Ectodermal cell (in vitro differentiated cells): ENCODE data around the gene GLIPR1.

Experiments used
- H3K27ac ChIP-seq: 2 replicates; pipeline ENCODE4 v1.7.0; 2013; ENCODE audit warnings: mild to moderate bottlenecking, low read depth, low read length; ENCODE audit not compliant: insufficient read depth, poor library complexity, severe bottlenecking
- H3K27me3 ChIP-seq: 2 replicates; pipeline ENCODE4 v1.7.0; 2013; ENCODE audit warnings: mild to moderate bottlenecking, low read length; ENCODE audit not compliant: insufficient read depth, control insufficient read depth, poor library complexity, severe bottlenecking
- H3K36me3 ChIP-seq: one replicate; pipeline ENCODE4 v1.7.0; 2013; ENCODE audit warnings: low read length; ENCODE audit not compliant: control insufficient read depth, insufficient read depth
- H3K4me1 ChIP-seq: one replicate; pipeline ENCODE4 v1.7.0; 2013; ENCODE audit warnings: low read length; ENCODE audit not compliant: control insufficient read depth, insufficient read depth
- H3K4me3 ChIP-seq: 2 replicates; pipeline ENCODE4 v1.7.0; 2013; ENCODE audit warnings: low read depth, low read length, control low read depth; ENCODE audit not compliant: insufficient read depth
- H3K9me3 ChIP-seq: 2 replicates; pipeline ENCODE4 v1.7.0; 2013; ENCODE audit warnings: mild to moderate bottlenecking, low read length, moderate library complexity; ENCODE audit not compliant: control insufficient read depth
- WGBS, 2 experiments: methylation state at CpG; one replicate each; pipeline ENCODE4 v1.1.7; 2013; ENCODE audit warnings: missing lambda C conversion rate in 2 of 2; 5-methylcytosine and 5-hydroxymethylcytosine counted together

Gene GLIPR1

GRCh38 chr12:75533239-75533638 is 52.7 kb downstream of the GLIPR1 start:
- no peak overlapping the region for H3K27ac ChIP-seq
- 100% methylated on average over 2 of the region's 2 CpGs; no CpG with 5 or more reads in 1 of the 2 experiments for WGBS, 2 experiments
- H3K4me1 ChIP-seq: no peaks in the 10 kb centered on the region
- H3K4me3 ChIP-seq: no peak overlapping the region
- H3K36me3 ChIP-seq: no peaks in the 10 kb centered on the region
- H3K9me3 ChIP-seq: no peaks in the 10 kb centered on the region
- no peaks in the 10 kb centered on the region for H3K27me3 ChIP-seq

- Histone ChIP-seq H3K4me1 (no peaks in the 10 kb centered on the region), H3K27ac (no peak overlapping the region), H3K27me3 (no peaks in the 10 kb centered on the region), H3K36me3 (no peaks in the 10 kb centered on the region), H3K4me3 (no peak overlapping the region), H3K9me3 (no peaks in the 10 kb centered on the region)
- WGBS, 2 experiments: 86 to 90% methylated on average over 2 of the region's 2 CpGs
Measured at GRCh38 chr12:75539889-75540288, 59.3 kb downstream of the GLIPR1 start.

GRCh38 chr12:75542942-75543341 is 62.4 kb downstream of the GLIPR1 start:
- no peaks in the 10 kb centered on the region for H3K36me3 ChIP-seq
- H3K4me3 ChIP-seq: no peak overlapping the region
- H3K27me3 ChIP-seq: no peaks in the 10 kb centered on the region
- no peaks in the 10 kb centered on the region for H3K9me3 ChIP-seq
- no peaks in the 10 kb centered on the region for H3K4me1 ChIP-seq
- no peak overlapping the region for H3K27ac ChIP-seq
- whole genome bisulfite sequencing, 2 experiments: 83 to 100% methylated on average over 1 of the region's 1 CpG

GRCh38 chr12:75543529-75543928 is 63.0 kb downstream of the GLIPR1 start:
- Histone ChIP-seq H3K27me3 (no peaks in the 10 kb centered on the region), H3K4me3 (no peak overlapping the region), H3K9me3 (no peaks in the 10 kb centered on the region), H3K27ac (no peak overlapping the region), H3K4me1 (no peaks in the 10 kb centered on the region), H3K36me3 (no peaks in the 10 kb centered on the region)
- 90% methylated on average over 1 of the region's 1 CpG; no CpG with 5 or more reads in 1 of the 2 experiments for WGBS, 2 experiments

GRCh38 chr12:75545636-75546035 is 65.1 kb downstream of the GLIPR1 start:
- WGBS, 2 experiments: 92 to 100% methylated on average over 1 of the region's 1 CpG
- Histone ChIP-seq H3K36me3 (no peaks in the 10 kb centered on the region), H3K27ac (no peak overlapping the region)

GRCh38 chr12:75548879-75549278 is 68.3 kb downstream of the GLIPR1 start:
- H3K27me3 ChIP-seq: no peaks in the 10 kb centered on the region
- no peak overlapping the region for H3K27ac ChIP-seq
- H3K4me1 ChIP-seq: peaks cover 3% of the 10 kb centered on the region
- H3K36me3 ChIP-seq: no peaks in the 10 kb centered on the region
- WGBS, 2 experiments: 57% methylated on average over 1 of the region's 1 CpG; no CpG with 5 or more reads in 1 of the 2 experiments
- no peaks in the 10 kb centered on the region for H3K9me3 ChIP-seq
- no peak overlapping the region for H3K4me3 ChIP-seq

More at GRCh38 chr12:75545636-75546035, 65.1 kb downstream of the GLIPR1 start:
- no peaks in the 10 kb centered on the region for H3K4me1 ChIP-seq
- no peaks in the 10 kb centered on the region for H3K9me3 ChIP-seq
- no peak overlapping the region for H3K4me3 ChIP-seq
- no peaks in the 10 kb centered on the region for H3K27me3 ChIP-seq

GRCh38 chr12:75549989-75550388 is 69.4 kb downstream of the GLIPR1 start:
- no peak overlapping the region for H3K4me3 ChIP-seq
- peaks cover 6% of the 10 kb centered on the region for H3K4me1 ChIP-seq
- no peaks in the 10 kb centered on the region for H3K27me3 ChIP-seq
- no peak overlapping the region for H3K27ac ChIP-seq
- no peaks in the 10 kb centered on the region for H3K9me3 ChIP-seq
- WGBS, 2 experiments: 87 to 89% methylated on average over 2 of the region's 2 CpGs
- no peaks in the 10 kb centered on the region for H3K36me3 ChIP-seq

- Histone ChIP-seq H3K27me3 (no peaks in the 10 kb centered on the region), H3K9me3 (no peaks in the 10 kb centered on the region), H3K4me3 (no peak overlapping the region), H3K4me1 (peaks cover 6% of the 10 kb centered on the region), H3K36me3 (no peaks in the 10 kb centered on the region), H3K27ac (no peak overlapping the region)
- 80 to 82% methylated on average over 8 of the region's 8 CpGs for WGBS, 2 experiments
Measured at GRCh38 chr12:75550401-75551240, 70.1 kb downstream of the GLIPR1 start.

- no peaks in the 10 kb centered on the region for H3K27me3 ChIP-seq
Measured at GRCh38 chr12:75551477-75551876, 70.9 kb downstream of the GLIPR1 start.

GRCh38 chr12:75553398-75553797 is 72.8 kb downstream of the GLIPR1 start:
- no peaks in the 10 kb centered on the region for H3K36me3 ChIP-seq
- no peaks in the 10 kb centered on the region for H3K27me3 ChIP-seq
- H3K27ac ChIP-seq: no peak overlapping the region
- H3K4me1 ChIP-seq: peaks cover 6% of the 10 kb centered on the region
- H3K4me3 ChIP-seq: no peak overlapping the region
- 71 to 81% methylated on average over 1 of the region's 1 CpG for WGBS, 2 experiments
- no peaks in the 10 kb centered on the region for H3K9me3 ChIP-seq

More at GRCh38 chr12:75551477-75551876, 70.9 kb downstream of the GLIPR1 start:
- Histone ChIP-seq H3K27ac (no peak overlapping the region), H3K36me3 (no peaks in the 10 kb centered on the region), H3K4me1 (peaks cover 6% of the 10 kb centered on the region), H3K4me3 (no peak overlapping the region), H3K9me3 (no peaks in the 10 kb centered on the region)
